RWPE1 (cell line): ENCODE results near the gene OTX2.

Source experiments
- CTCF ChIA-PET: fragments of 350-600 bp; sonication (Branson Sonifier 250); formaldehyde crosslinking; extraction: SDS; loops from one replicate; lab custom pipeline; 2021; lab: Yijun Ruan, JAX
- POLR2A ChIA-PET: fragments of 400-600 bp; formaldehyde crosslinking; extraction: SDS; loops from one replicate; lab custom pipeline; 2020; ENCODE audit warnings: antibody characterized with exemption; ENCODE audit not compliant: low non-redundant PET; lab: Yijun Ruan, JAX
- DNase-seq: peaks from one replicate; pipeline ENCODE4 v3.0.0; 2012; ENCODE audit warnings: low spot score
- H3K27ac ChIP-seq: fragments of 450-650 bp; 2 replicates; pipeline ENCODE4 v1.5.1; 2017
- CTCF ChIP-seq: fragments of 450-650 bp; conservative IDR thresholded peaks from 2 replicates; pipeline ENCODE4 v1.5.1; 2017; ENCODE audit warnings: low read depth, mild to moderate bottlenecking

The OTX2 gene

DNA sequence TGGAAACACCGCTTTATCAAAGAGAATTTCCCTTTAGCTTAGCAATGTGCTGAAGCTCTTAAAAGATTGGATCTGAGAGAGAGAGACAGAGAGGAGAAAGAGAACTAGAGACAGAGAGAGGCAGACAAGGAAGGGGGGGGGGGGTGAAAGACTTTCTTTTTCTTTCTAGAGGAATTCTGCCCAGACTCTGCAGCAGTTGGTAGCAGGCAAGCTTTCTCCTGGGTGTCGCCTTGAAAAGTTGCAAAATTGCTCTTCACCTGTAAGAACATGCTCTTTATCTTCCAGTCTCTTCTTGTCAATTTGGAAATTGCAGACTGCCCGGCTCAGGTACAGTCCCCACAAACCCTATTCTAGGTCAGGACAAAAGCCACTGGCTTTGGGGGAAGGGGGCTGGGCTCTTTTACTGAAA is 2.9 kb upstream of the OTX2 start:
- TF ChIP-seq CTCF, result no peak
- ChIA-PET CTCF (interaction anchor here (0.6 kb wide), 1 partner anchor 108 kb away, joined by 7 read pairs; no protein-coding TSS in a partner anchor), POLR2A (no interaction called here)
- DNase-seq, result no peak
- no peak overlapping the region for H3K27ac ChIP-seq

DNA sequence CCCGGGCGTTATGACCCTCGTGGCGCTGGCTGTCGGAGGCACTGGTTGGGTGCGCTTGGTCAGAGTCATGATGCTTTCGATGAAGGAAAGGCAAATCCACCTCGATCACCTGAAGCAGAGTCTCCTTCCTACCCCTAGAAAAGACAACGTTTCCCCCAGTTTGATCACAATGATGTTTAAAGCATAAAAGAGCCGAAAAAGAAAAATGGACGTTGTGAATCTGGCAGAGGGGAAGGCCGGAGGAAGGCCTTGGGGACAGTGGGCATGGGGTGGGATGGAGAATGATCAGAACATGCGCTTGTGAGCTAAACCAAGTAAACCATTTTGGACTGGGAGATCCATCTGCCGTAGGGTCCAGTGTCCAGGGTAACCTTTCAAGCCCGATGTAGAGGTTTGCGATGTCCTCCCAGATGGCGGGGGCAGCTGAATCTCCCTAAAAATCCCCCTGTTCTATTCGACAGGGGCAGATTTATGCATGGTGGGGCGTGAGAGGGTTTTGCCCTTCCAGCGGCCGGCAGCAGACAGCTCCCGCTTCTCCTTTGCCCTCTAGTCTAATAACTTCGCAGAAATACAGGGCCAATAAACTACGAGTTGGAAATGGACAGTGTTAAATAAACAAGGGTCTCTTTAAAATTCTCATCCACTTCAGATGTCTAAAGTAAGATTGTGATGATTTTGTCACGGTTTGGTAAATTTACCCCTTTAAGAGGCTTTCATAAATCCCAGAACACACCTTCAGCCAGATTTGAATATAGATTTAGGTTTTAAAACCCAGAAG is 2.3 kb upstream of the OTX2 start:
- POLR2A ChIA-PET, result no interaction called here
- TF ChIP-seq CTCF, result no peak
- H3K27ac ChIP-seq, result no peak overlapping the region
- CTCF ChIA-PET, result interaction anchor here (0.6 to 0.7 kb wide), 2 partner anchors 107 to 125 kb away, joined by 3 to 7 read pairs; no protein-coding TSS in a partner anchor
- DNase-seq, result no peak

DNA sequence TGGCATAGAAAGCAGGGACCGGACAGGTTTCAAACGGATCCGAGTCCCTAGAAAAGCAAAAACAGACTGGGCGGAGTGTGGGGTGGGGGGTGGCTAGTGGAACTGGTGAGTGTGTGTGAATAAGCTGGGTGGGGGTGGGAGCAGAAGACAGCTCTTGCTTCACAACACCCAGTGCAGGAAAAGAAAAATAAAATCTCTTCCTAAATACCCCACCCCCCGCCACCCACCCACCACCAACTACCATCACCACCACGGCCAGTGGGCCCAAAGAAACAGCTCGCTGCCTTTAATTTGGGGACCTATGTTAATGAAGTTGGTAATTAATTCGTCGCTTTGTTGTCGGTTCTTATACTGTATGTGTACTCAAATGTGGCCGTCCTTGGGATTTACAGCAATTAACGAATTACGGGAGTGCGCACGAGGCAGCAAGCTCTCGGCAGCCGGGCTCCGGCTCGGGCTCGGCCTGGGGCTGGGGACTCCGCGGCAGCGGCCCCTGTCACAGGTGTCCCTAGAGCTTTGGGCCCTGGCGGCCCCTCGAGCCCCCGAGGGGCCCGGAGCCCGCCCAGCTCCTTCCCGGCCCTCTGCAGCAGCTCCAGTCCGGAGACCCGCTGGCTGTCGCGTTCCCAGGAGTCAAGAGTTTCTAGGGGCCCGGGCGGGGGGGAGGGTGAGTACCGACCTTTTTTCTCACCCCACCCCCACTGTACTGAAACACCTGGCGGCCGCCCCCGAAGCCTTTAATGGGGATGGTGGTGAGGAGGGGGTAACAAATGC is 1.5 kb upstream of the OTX2 start:
- TF ChIP-seq CTCF, result no peak
- CTCF ChIA-PET, result no interaction called here
- no peak overlapping the region for H3K27ac ChIP-seq
- no peak for DNase-seq
- POLR2A ChIA-PET, result no interaction called here

DNA sequence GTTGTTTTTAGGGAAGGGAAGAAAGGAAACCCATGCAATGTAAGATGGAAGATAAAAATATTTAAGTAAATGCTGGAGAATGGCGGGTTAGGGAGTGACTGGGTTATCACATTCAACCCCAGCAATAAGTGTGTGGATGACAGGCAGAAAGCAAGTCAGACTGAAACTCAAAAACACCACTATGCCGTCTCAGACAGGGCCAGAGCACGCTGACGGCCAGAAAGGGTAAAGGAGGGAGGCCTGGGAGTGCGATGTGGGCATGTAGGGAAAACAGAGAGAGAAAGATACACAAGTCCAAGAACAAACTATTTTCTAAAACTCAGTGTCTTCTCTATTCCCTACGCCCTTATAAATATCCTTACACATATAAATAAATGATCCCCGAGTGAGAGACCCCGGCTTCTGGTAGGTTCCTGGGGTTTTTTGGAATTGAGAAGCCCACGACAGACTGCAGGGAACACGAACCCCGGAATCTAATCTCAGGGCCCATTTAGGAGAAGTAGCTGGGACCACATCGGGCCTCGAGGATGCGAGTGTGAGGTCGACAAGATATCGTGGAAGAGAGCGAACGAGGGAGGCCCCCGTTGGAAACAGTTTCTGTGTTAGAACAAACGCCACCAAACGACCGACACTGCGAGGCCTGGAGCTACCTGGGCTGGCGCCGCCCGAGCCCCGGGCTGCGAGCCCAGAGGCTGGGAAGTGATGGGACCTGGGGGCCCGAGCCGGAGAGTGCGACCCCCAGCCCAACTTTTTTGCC is 735 bp upstream of the OTX2 start:
- H3K27ac ChIP-seq, result no peak overlapping the region
- no peak for TF ChIP-seq CTCF
- ChIA-PET CTCF (no interaction called here), POLR2A (no interaction called here)
- DNase-seq, result no peak

DNA sequence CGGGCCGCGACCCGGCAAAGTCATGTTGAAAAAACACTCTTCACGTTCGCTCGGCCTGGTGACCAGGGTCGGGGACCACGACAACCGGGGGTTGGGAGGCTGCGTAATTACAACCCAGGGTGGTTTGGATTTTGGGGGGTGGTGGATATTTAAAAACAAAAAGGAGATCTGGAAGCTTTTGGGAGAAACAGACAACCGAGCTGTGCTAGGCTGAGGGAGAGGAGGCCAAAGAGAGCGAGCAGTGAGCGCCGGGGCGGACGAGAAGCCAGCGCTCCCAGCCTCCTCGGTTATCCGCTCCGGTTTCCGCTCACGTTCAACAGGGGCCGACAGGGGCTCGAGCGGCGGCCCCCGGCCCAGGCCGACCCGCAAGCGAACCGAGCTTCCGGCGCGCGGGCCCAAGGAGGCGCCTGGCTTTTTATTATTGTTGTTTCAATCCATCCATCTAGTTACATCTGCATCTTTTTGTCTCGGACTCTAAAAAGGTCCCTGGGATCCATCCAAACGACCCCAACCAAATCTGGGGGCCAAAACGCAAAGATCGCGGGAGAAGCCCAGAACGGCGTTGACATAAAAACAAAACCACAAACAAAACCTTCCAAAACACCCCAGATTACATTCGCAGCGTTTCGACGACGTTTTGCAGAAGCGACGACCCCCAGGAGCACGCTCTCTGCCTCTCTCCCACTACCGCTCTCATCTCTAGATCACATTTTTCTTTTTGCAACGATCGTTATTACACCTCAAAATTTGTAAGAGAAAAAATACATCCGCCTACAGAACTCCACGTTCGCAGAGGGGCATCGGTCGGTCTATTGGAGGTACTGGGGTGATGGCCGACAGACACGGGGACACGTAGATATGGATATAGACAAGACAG is 771 bp downstream of the OTX2 start:
- ChIA-PET POLR2A (interaction anchor here (0.5 kb wide), 1 partner anchor 35 kb away, joined by 3 read pairs; no protein-coding TSS in a partner anchor), CTCF (no interaction called here)
- DNase-seq, result no peak
- H3K27ac ChIP-seq, result no peak overlapping the region
- no peak for TF ChIP-seq CTCF
